Measurements from ENCODE around the gene SPATA31D1.

SPATA31D1 gene

DNA sequence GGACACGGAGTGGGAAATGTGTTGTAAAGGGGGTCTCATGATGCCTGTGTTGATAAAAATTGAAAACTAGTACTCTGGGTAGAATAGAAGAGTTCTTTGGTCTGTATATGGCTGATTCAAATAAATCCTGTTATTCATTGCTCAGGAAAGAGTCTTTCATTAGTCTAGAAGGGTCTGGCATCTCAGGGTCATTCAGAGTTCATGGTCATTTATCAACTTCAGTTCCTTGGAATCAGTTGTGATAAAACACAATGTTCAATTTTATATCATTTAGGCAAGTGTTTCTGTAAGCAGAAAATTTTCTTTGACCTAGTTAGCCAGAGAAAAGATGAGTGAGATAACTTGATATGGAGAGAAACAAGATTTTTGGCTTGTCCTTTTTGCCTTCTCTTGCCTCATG, 36.3 kb downstream of the SPATA31D1 start:
- no peak for FAIRE-seq

DNA sequence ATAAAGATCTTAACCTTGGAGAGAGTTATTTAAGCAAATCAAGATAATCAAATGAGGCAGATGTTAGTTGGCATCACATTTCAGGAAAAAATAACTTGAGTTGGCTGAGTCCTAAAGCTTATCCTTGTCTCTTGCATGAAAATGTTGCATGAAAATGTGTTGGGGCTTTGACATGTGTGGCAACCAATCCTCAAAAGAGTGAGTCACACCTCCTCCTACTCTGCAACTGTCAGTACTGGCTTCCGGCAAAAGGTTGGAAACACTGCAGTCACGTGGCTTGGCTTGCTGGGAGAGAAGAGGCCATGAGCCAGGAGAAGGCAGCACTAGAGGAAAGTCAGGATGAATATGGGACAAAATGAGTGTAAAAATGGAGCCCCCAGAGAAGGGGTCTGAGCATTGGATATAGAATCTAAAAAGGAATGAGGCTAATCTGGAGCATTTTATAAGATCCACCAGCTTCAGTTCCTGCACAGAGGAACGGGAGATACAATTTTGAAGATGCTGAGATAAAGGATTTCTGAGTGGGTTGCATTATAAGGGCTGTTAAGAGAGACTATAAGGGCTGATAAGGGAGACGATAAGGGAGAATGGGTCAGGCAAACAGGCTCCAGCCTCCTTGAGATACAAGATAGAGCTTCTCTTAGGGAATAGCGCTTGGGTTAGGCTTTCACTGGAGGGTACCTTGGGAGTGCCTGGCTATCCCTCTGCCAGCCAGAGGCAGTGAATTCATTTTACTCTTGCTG, 43.1 kb downstream of the SPATA31D1 start:
- no peak for FAIRE-seq

DNA sequence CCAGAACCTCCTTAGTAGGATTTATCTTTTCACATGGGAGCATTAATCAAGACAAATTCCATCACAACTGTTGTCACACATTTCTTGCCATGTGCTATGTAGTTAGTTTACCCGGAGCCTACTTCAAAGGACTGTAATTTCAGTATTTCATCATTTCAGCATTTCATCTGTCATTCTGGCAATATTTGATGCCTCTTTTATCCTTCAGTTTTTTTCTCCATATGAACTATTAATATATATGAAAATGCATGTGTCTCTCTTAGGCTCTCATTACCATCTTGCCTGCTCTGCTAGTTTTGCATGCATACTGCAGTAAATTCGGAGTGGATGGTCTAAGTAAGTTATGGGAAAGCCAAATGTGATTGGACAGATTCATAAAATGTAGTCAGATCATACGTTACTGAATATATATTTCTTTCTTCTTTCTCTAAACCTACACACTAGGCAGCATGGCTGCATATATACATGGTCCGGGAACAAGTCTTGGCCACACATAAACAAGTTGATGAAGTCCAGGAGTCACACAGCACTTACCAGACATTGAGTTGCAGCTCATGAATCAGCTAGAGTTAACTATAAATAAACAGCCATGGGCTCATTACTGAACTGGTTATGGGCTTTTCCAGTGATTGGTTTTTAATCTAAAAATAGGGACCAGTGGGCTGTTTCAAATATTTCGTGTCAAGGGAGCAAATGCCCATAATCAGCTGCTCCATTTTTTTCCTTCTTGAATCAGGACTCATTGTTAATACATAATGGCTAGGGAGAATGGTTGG, 46.6 kb downstream of the SPATA31D1 start:
- FAIRE-seq: no peak

DNA sequence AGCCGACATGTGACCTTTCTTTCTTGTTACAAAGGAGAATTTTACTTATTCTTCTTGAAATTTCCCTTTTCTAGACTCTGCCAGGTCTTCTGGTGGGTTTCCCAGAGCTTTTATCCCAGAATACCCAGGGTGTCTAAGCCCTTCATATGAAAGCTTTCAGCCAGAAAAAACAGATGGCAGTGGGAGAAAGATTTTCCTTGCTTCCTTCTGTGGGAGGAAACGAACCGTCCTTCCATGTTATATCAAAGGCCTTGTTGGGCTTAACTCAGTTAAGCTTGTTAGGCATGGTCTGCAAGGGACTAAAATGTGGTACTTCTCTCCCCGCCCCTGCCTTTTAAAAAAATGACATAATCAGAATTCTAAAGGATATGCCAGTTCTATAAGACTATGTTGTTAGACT, 47.5 kb downstream of the SPATA31D1 start:
- FAIRE-seq: no peak

DNA sequence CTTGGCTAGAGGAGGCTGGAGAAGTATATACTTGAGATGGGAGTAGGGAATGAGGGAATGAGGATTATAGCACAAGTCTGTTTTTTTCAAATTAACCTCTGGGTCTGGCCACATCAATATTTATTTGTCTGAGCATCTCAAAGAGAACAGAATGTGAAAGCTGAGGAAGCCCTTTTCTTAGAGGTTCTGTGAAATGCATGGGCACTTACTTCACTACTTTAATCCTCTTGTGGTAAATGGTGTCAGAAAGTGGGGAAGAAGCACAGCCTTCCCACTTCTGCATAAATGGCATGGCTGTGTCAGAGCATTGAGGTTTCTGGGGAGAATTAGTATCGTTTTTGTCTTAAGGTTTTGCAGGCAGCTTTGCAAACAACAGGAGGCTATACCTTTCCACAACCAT, 48.6 kb downstream of the SPATA31D1 start:
- FAIRE-seq: no peak

DNA sequence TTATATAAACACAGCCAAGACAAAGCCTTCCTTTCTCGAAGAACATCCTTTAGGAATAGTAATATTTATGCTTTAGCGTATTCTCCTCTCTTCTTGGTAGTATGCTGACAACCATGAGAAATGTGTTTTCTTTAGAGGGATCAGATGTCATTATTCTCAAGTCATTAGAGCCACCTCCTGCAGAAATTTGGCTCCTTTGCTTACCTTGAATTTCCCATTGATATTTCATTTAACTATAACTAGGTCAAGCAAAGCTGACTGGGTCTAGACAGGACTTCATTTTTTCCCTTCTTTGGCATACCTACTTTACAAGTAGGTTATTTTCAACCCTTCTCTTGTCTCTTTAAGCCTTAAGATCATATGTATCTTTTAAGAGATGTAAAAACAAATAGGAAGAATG, 50.3 kb downstream of the SPATA31D1 start:
- no peak for FAIRE-seq
